Right cardiac atrium (tissue), 5 donors: ENCODE data around the gene MZT2A. TPM values are rescaled to one million over a fixed set of nuclear protein-coding genes. Genes with fewer than 3 reads are reported as not detected.
A peak's percentile ranks its signal among the peaks of the same experiment; 100 is the strongest.
"Not testable (repeated sequence)": the region's sequence is repeated elsewhere in the genome, so short reads cannot be mapped to it uniquely, and the experiment has no call there.

Source experiments
- ATAC-seq, 2 donors: fragments of 200-7000 bp; cut with Tn5 transposase; one replicate each; pipeline versions ENCODE4 v1.8.0 to v1.9.1; 2020; ENCODE audit warnings: moderate library complexity in 2 of 2, mild to moderate bottlenecking in 1 of 2
- DNase-seq, 3 donors: peaks; one replicate each; pipeline ENCODE4 v3.0.0-alpha.2; 2020
- H3K27ac ChIP-seq: one replicate; pipeline ENCODE4 v1.5.1; 2013; ENCODE audit warnings: mild to moderate bottlenecking, low read length, control low read depth, moderate library complexity
- H3K27me3 ChIP-seq: one replicate; pipeline ENCODE4 v1.6.1; 2013; ENCODE audit not compliant: control insufficient read depth, insufficient read depth
- H3K4me1 ChIP-seq: one replicate; pipeline ENCODE4 v1.6.1; 2013; ENCODE audit warnings: low read length; ENCODE audit not compliant: control insufficient read depth, insufficient read depth
- H3K4me3 ChIP-seq: one replicate; pipeline ENCODE4 v1.5.1; 2013; ENCODE audit warnings: low read length, control low read depth
- H3K9me3 ChIP-seq: one replicate; pipeline ENCODE4 v1.6.1; 2013; ENCODE audit warnings: low read length; ENCODE audit not compliant: control insufficient read depth
- WGBS: extraction: QIAGEN DNeasy Blood & Tissue Kit; methylation state at CpG from one replicate; pipeline ENCODE4 v1.1.7; 2013; 5-methylcytosine and 5-hydroxymethylcytosine counted together
- intact Hi-C, 4 donors: fragments of 100-400 bp; cut with DNase I; formaldehyde crosslinking; loops; one replicate each; pipeline versions ENCODE4 v1.11.0 to v1.14.0; 2022 to 2023
- polyA plus RNA-seq: library from polyadenylated mRNA; stranded (reverse); fragments of 200-250 nt; gene quantifications from one replicate; pipeline ENCODE4 v1.2.3, GENCODE V29; 2013
- total RNA-seq, 4 donors: library from RNA; stranded (reverse); fragmentation: NEBNext Ultra II Directional; extraction: Animal tissue kit (Norgen Biotek cat#: 25700); gene quantifications; one replicate each; pipeline ENCODE4 v1.2.1, GENCODE V29; 2021
- donor health status: healthy with polysubstance abuse.
- donor health status: DM: no; HTN: yes; CAD: no.
- donor health status: DM: no; HTN: no; CAD: no.
- donor health status: DM: no; HTN: yes; CAD: no; lungs with severe emphysema.
- donor health status: DM: yes; HTN: yes; CAD: no.

Gene MZT2A
- total and polyA plus RNA-seq, 5 donors, result 46.8 to 144 (median 90.0) TPM

DNA sequence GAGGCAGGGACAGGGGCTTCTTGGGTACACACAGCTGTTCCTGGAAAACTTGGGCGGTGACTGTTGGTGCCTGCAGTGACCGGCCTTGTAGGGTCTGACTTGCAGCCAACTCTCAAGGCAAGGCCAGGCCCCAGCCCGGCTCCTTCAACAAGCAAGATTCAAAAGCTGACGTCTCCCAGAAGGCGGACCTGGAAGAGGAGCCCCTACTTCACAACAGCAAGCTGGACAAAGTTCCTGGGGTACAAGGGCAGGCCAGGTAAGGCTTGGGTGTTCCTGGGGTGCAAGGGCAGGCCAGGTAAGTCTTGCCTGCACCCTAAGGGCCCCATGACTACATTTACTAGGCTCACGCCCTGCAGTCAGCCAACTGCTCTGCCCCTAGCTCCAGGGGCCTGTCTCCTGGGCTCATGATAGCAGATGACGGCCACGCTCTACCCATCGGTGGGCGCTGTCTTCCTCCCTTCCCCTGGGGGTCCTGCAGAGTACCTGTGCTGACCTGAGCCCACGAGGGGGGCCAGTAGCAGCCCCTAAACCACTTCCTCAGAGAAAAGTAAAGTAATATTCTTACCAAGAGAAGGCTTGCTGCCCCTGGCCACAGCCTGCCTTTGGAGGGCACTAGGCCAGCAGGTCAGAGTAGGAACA is 39.5 kb upstream of the MZT2A start:
- H3K4me3 ChIP-seq, intact Hi-C loops, H3K27me3 ChIP-seq, H3K9me3 ChIP-seq, H3K27ac ChIP-seq, DNase-seq, H3K4me1 ChIP-seq, ATAC-seq: not testable (repeated sequence)
- WGBS, result 93% methylated on average over 9 of the region's 11 CpGs

GRCh38 chr2:131530626-131531344 is 38.6 kb upstream of the MZT2A start:
- DNase-seq, H3K27ac ChIP-seq, H3K4me1 ChIP-seq, H3K27me3 ChIP-seq, ATAC-seq, intact Hi-C loops, H3K9me3 ChIP-seq, H3K4me3 ChIP-seq: not testable (repeated sequence)
- 85% methylated on average over 20 of the region's 22 CpGs for WGBS

GRCh38 chr2:131529864-131530445 is 37.8 kb upstream of the MZT2A start:
- WGBS, result 89% methylated on average over 5 of the region's 5 CpGs
- DNase-seq, H3K4me3 ChIP-seq, H3K9me3 ChIP-seq, H3K27ac ChIP-seq, H3K27me3 ChIP-seq, intact Hi-C loops, H3K4me1 ChIP-seq, ATAC-seq: not testable (repeated sequence)

GRCh38 chr2:131528981-131529863 is 37.0 kb upstream of the MZT2A start:
- H3K27me3 ChIP-seq, DNase-seq, H3K4me1 ChIP-seq, H3K27ac ChIP-seq, H3K9me3 ChIP-seq, H3K4me3 ChIP-seq, intact Hi-C loops: not testable (repeated sequence)
- 73% methylated on average over 24 of the region's 26 CpGs for WGBS
- peak in 1 of 2 donors; percentile 11 for ATAC-seq

- H3K4me3 ChIP-seq, result peak within 1 kb of the TSS; percentile 11
- H3K9me3 ChIP-seq, H3K4me1 ChIP-seq, intact Hi-C loops, H3K27ac ChIP-seq, H3K27me3 ChIP-seq: not testable (repeated sequence)
- DNase-seq (peak; percentile 77 to 92 (median 90)), ATAC-seq (peak; percentile 86 to 90)
- 34% methylated on average over 41 of the region's 47 CpGs for WGBS
These were observed 35.2 kb upstream of the MZT2A start, which contains the start of gene CCDC74A for GRCh38 chr2:131527131-131528001. CCDC74A (plus strand) TSS chr2:131527888; CDS start chr2:131527971, 83 bp downstream.

DNA sequence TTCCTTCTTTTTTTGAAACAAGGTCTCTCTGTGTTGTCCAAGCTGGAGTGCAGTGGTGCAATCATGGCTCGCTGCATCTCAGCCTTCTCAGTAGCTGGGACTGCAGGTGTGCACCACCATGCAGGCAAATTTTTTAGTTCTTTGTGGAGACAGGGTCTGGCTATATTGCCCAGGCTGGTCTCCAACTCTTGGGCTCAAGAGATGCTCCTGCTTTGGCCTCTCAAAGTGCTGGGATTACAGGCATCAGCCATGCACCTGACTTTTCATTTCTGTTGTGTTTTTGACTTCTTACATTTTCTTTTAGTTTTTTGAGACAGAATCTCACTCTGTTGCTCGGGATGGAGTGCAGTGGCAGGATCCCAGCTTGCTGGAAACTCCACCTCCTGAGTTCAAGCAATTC is 33.1 kb upstream of the MZT2A start:
- H3K4me1 ChIP-seq, H3K27ac ChIP-seq, intact Hi-C loops, ATAC-seq, H3K9me3 ChIP-seq, H3K4me3 ChIP-seq, DNase-seq, H3K27me3 ChIP-seq: not testable (repeated sequence)
- 92% methylated on average over 2 of the region's 2 CpGs for WGBS

DNA sequence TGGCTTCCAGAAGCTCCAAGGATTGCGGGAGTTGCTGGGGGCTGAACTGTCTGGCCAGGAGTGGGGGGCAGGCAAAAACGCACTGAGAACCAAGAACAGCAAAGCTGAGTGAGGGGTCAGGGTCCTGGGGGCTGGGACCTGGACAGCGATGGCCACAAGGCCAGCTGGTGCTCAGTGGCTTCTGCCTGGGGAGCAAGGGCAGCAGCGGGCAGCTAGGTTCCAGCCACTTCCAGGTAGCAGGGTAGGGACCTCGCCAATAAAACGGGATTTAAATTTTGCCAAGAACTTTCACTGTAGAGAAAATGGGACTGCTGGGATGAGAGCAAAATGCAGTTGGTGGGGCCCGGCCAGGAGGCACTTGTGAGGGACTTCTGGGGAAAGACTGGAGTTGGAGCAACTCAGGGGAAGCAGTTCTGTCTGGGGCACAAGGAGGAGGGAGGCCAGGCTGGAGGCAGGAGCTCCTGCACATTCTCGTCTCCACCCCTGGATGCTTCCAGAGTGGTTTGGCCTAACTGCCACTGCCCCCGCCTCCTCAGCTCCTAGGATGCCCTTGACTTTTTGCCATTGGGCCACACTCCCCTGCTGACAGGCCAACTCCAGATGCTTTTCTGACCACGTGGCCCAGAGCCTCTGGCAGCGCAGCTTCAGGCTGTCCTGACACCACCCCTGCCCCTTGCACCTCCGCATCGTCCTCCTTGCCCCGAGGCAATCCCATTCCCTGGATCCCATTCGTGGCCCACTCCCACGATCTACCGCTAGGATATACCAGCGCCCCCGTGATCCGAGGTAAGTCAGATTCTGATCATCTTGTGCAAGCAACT is 30.0 kb upstream of the MZT2A start:
- Histone ChIP-seq H3K4me1 (no peaks in the 10 kb centered on the region), H3K27me3 (no peaks in the 10 kb centered on the region), H3K27ac (no peak overlapping the region), H3K4me3 (no peak overlapping the region), H3K9me3 (no peaks in the 10 kb centered on the region)
- DNase-seq (peak in 2 of 3 donors; percentile 28 to 64), ATAC-seq (peak; percentile 48 to 59)
- intact Hi-C loops, result no loop called here
- 75% methylated on average over 20 of the region's 20 CpGs for WGBS

- 84% methylated on average over 6 of the region's 6 CpGs for WGBS
- peak in 1 of 3 donors; percentile 17 for DNase-seq
- intact Hi-C loops, H3K27me3 ChIP-seq, H3K27ac ChIP-seq, H3K4me1 ChIP-seq, ATAC-seq, H3K9me3 ChIP-seq, H3K4me3 ChIP-seq: not testable (repeated sequence)
These were observed 29.3 kb upstream of the MZT2A start for GRCh38 chr2:131521524-131521923.

DNA sequence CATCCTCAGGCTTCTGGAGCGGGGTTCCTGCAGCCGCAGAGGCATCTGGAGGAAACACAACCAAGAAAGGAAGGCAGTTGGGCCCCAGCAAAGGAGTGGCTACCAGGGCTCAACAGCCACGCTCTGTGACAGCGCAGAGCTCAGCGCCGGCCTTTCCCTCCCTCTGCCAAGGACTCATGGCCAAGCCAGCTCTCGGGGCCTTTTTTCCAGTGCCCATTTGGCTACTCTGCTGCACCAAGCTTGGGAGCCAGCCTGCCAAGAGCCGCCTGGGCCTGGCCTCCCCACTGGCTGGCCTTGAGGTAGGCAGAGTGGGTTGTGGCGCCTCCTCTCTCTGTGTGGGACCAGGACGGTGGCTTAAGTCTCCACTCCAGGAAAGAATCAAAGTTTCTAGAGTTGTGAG is 28.3 kb upstream of the MZT2A start:
- Histone ChIP-seq H3K4me1 (no peaks in the 10 kb centered on the region), H3K4me3 (no peak overlapping the region), H3K9me3 (no peaks in the 10 kb centered on the region), H3K27me3 (no peaks in the 10 kb centered on the region), H3K27ac (no peak overlapping the region)
- WGBS, result 93% methylated on average over 10 of the region's 10 CpGs
- ATAC-seq (no peak), DNase-seq (no peak)
- intact Hi-C loops, result no loop called here
